Fibroblast of the aortic adventitia (primary cell): ENCODE results near the gene LYRM2. TPM values are rescaled to one million over a fixed set of nuclear protein-coding genes. Genes with fewer than 3 reads are reported as not detected.
"Not testable (repeated sequence)": the region's sequence is repeated elsewhere in the genome, so short reads cannot be mapped to it uniquely, and the experiment has no call there.

Experiments used
- DNase-seq: peaks from one replicate; pipeline ENCODE4 v3.0.0-alpha.2; 2010; ENCODE audit warnings: low read depth
- H3K4me3 ChIP-seq: 2 replicates; pipeline ENCODE4 v1.5.1; 2011; ENCODE audit warnings: low read depth, mild to moderate bottlenecking, control low read depth, low read length, moderate library complexity
- CTCF ChIP-seq: IDR thresholded peaks from 2 replicates; pipeline ENCODE4 v1.5.1; 2011; ENCODE audit warnings: mild to moderate bottlenecking, low read length, control low read depth, inconsistent platforms; ENCODE audit not compliant: insufficient read depth
- total RNA-seq: library from RNA; depleted of rRNA; stranded (reverse); fragments of >200 nt; gene quantifications from 2 replicates; pipeline ENCODE4 v1.2.3, GENCODE V29; 2012; ENCODE audit warnings: low replicate concordance

LYRM2 gene
- total RNA-seq, 1 donor = 35.5 TPM

DNA sequence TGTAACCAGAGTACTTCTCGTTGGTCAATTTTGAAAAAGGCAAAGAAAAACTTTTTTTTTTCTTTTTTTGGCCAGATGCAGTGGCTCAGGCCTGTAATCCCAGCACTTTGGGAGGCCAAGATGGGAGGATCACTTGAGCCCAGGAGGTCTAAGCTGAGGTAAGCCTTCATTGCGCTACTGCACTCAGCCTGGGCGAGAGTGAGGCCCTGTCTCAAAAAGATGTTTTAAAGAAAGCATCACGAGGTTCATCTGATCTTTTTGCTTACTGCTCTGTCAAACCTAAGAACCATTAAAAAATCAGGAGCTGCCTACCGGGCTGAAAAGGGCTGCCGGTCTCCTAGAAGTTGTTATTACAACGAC, 607 bp downstream of the LYRM2 start:
- H3K4me3 ChIP-seq = peak overlapping the region; percentile 90
- TF ChIP-seq CTCF = no peak
- DNase-seq = no peak

DNA sequence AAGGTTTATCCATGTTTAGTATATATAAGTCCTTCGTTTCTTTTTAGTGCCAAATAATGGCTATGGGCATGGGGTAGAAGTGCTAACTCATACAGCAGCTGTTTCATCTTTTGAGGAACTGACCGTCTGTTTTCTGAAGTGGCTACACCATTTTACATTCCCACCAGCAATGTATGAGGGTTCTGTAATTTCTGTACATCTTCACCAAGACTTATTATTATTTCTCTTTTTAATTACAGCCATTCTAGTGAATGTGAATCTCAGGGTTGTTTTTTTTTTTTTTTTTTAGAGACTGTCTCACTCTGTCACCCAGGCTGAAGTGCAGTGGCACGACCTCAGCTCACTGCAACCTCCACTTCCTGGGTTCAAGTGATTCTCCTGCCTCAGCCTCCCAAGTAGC, 2.1 kb downstream of the LYRM2 start:
- DNase-seq = not testable (repeated sequence)

GRCh38 chr6:89630488-89630887, 8.1 kb downstream of the LYRM2 start:
- H3K4me3 ChIP-seq = no peak overlapping the region
- no peak for DNase-seq
- TF ChIP-seq CTCF = no peak

More for the DNA sequence above, 2.1 kb downstream of the LYRM2 start:
- H3K4me3 ChIP-seq = not testable (repeated sequence)

DNA sequence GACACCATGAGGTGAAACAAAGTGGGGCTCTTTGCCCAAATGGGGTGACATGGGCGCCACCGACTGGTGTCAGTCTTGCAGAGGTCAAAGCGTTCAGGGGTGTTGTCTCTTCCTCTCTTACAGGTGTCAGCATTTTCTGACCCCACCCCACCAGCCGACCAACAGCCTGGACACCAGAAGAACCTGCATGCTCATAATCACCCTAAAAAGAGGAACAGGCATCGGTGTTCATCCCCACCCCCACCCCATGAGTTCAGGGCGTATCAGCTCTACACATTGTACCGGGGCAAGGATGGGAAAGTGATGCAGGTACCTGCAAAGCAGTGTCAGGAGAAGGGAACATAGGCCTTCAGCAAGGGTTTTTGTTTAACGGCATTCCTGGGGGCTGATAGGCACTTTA, 14.8 kb downstream of the LYRM2 start:
- no peak for TF ChIP-seq CTCF
- H3K4me3 ChIP-seq = no peak overlapping the region
- DNase-seq = no peak

DNA sequence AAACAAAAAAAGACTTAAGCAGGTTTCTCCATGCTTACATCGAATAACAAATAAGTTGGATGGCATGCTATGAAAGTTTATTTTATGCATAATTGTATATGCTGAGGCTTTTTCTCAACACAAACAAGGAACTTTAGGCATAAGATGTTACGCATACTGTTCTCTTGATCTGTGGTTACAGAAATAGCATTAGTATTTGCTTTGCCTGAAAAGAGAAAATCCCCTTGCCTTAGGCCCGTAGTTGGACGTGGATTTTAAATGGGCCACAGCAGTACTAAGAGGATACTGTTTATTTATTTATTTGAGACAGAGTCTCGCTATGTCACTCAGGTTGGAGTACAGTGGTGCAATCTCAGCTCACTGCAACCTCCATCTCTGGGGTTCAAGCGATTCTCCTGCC, 19.0 kb downstream of the LYRM2 start:
- no peak for DNase-seq
- H3K4me3 ChIP-seq = no peak overlapping the region
- TF ChIP-seq CTCF = no peak

DNA sequence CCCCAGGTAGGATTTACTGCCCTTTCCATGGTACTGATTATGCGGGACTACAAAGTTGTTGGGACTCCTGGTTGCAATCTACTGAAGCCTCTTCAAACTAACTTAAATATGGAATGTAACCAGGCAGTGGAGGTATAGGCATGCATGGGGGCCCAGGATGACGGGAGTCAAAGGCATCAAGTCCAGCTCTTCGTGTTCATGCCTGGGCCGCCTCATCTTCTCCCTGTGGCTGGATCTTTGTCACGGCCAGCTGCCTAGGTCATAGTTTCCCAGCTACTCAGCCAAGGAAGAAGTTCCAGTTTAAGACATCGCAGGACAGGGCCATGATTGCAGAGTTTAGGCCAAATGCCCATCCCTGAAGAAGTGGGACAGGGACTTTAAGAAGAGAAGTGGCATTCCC, 20.5 kb downstream of the LYRM2 start:
- DNase-seq = no peak
- no peak overlapping the region for H3K4me3 ChIP-seq
- no peak for TF ChIP-seq CTCF

GRCh38 chr6:89616531-89616930, 22.0 kb downstream of the LYRM2 start:
- H3K4me3 ChIP-seq = no peak overlapping the region
- no peak for TF ChIP-seq CTCF
- DNase-seq = no peak
